HepG2 (cell line): ENCODE results near the gene ZNF780B. TPM values are rescaled to one million over a fixed set of nuclear protein-coding genes. Genes with fewer than 3 reads are reported as not detected.

Source experiments
- ATAC-seq: fragments of 200-7000 bp; cut with Tn5 transposase; 3 replicates; pipeline ENCODE4 v1.9.1; 2020; ENCODE audit warnings: mild to moderate bottlenecking, moderate library complexity
- BruUV-seq: library from RNA; stranded (reverse); fragments of 400-500 nt; replicated peaks from 2 replicates; lab custom pipeline; 2021; lab: Mats Ljungman, UMichigan
- CTCF ChIA-PET: fragments of 300-600 bp; formaldehyde crosslinking; extraction: SDS; loops from one replicate; lab custom pipeline; 2021; ENCODE audit warnings: low total read pairs, inconsistent platforms, low intra/inter-chr PET ratio; lab: Yijun Ruan, JAX
- POLR2A ChIA-PET: fragments of 350-600 bp; sonication (Branson Sonifier 250); formaldehyde crosslinking; loops from one replicate; lab custom pipeline; 2020; ENCODE audit warnings: antibody characterized with exemption, inconsistent platforms; lab: Yijun Ruan, JAX
- DNase-seq: peaks from one replicate; pipeline ENCODE4 v3.0.0-alpha.2; 2015; ENCODE audit warnings: low spot score
- FAIRE-seq: peaks from 3 replicates; lab custom pipeline; 2011; peaks lifted over from hg19 to GRCh38; lab: Jason Lieb, UNC
- H2AFZ ChIP-seq: one replicate; pipeline ENCODE4 v1.6.1; 2011; ENCODE audit warnings: low read length, inconsistent platforms
- H3K27ac ChIP-seq: fragments of 300-600 bp; 3 replicates; pipeline ENCODE4 v1.8.0; 2011; ENCODE audit warnings: mixed run types, mild to moderate bottlenecking, mixed read lengths, low read length, inconsistent platforms; ENCODE audit not compliant: insufficient read depth; ENCODE audit errors: extremely low read length
- H3K27me3 ChIP-seq, 2 experiments: fragments of 200-600 bp in 1 of 2; 2 replicates in 1 of 2; 3 replicates in 1 of 2; pipeline versions ENCODE4 v1.6.0 to v1.8.0; 2011; ENCODE audit warnings: low read length in 2 of 2, mild to moderate bottlenecking in 2 of 2, moderate library complexity in 2 of 2, inconsistent platforms in 1 of 2; ENCODE audit not compliant: insufficient read depth in 2 of 2, control insufficient read depth in 1 of 2
- H3K36me3 ChIP-seq, 2 experiments: fragments of 200-600 bp in 1 of 2; replicated peaks in 1 of 2; 2 replicates in 1 of 2; 3 replicates in 1 of 2; pipeline versions ENCODE4 v1.5.1 to v1.8.0; 2011; ENCODE audit warnings: low read length in 2 of 2, inconsistent platforms in 1 of 2; ENCODE audit not compliant: insufficient read depth in 2 of 2, control insufficient read depth in 1 of 2
- H3K4me1 ChIP-seq: 2 replicates; pipeline ENCODE4 v1.5.1; 2012; ENCODE audit warnings: low read length, inconsistent platforms; ENCODE audit not compliant: insufficient read depth
- H3K4me2 ChIP-seq: 2 replicates; pipeline ENCODE4 v1.6.0; 2011; ENCODE audit warnings: low read depth, low read length, inconsistent platforms
- H3K4me3 ChIP-seq, 3 experiments: fragments of 200-600 bp in 1 of 3; sonication (generic), shearing (Covaris generic) in 1 of 3; replicated peaks in 1 of 3; 2 replicates each; pipeline ENCODE4 v1.5.1; 2011 to 2016; ENCODE audit warnings: low read length in 3 of 3, inconsistent platforms in 2 of 3, low read depth in 2 of 3, mild to moderate bottlenecking in 2 of 3, control low read depth in 1 of 3, mixed read lengths in 1 of 3; ENCODE audit not compliant: insufficient read depth in 1 of 3
- H3K79me2 ChIP-seq: one replicate; pipeline ENCODE4 v1.6.1; 2011; ENCODE audit warnings: low read length, inconsistent platforms; ENCODE audit not compliant: insufficient read depth
- H3K9ac ChIP-seq: 2 replicates; pipeline ENCODE4 v1.6.0; 2011; ENCODE audit warnings: mild to moderate bottlenecking, low read depth, low read length, inconsistent platforms; ENCODE audit not compliant: insufficient read depth
- H3K9me3 ChIP-seq: 2 replicates; pipeline ENCODE4 v1.5.1; 2012; ENCODE audit warnings: mild to moderate bottlenecking, low read length
- H4K20me1 ChIP-seq: 2 replicates; pipeline ENCODE4 v1.6.0; 2011; ENCODE audit warnings: inconsistent platforms, mild to moderate bottlenecking, low read length, moderate library complexity; ENCODE audit not compliant: insufficient read depth
- HMGA1 ChIP-seq: sonication (generic); formaldehyde crosslinking; conservative IDR thresholded peaks from 2 replicates; pipeline ENCODE4 v1.4.0; 2020; ENCODE audit warnings: missing genetic modification reagents
- NR2C2 ChIP-seq: sonication (generic); formaldehyde crosslinking; IDR thresholded peaks from 2 replicates; pipeline ENCODE4 v1.4.0; 2020; ENCODE audit warnings: missing genetic modification reagents, mild to moderate bottlenecking, moderate library complexity, borderline replicate concordance
- SNAI1 ChIP-seq: sonication (generic); formaldehyde crosslinking; IDR thresholded peaks from 2 replicates; pipeline ENCODE4 v1.5.0; 2020; ENCODE audit warnings: mild to moderate bottlenecking, missing genetic modification reagents, borderline replicate concordance
- TOPORS ChIP-seq: sonication (generic); formaldehyde crosslinking; IDR thresholded peaks from 2 replicates; pipeline ENCODE4 v1.8.0; 2023; ENCODE audit warnings: mild to moderate bottlenecking, missing genetic modification reagents
- ZFP36 ChIP-seq: fragments of 150-350 bp; IDR thresholded peaks from 2 replicates; pipeline ENCODE4 v1.6.1; 2018; ENCODE audit warnings: borderline replicate concordance, low read length, low read depth; ENCODE audit not compliant: partially characterized antibody
- ZFP41 ChIP-seq: sonication (generic); formaldehyde crosslinking; IDR thresholded peaks from 2 replicates; pipeline ENCODE4 v1.4.0; 2020; ENCODE audit warnings: mild to moderate bottlenecking, missing genetic modification reagents, borderline replicate concordance
- WGBS: methylation state at CpG from one replicate; pipeline ENCODE4 v1.1.6; 2017; ENCODE audit warnings: low lambda C conversion rate; 5-methylcytosine and 5-hydroxymethylcytosine counted together
- in situ Hi-C: cut with HindIII; loops from 2 replicates; pipeline ENCODE4 v1.10.0; 2017; ENCODE audit warnings: low pct_unique_long_range_greater_than_20kb; ENCODE audit not compliant: extremely low pct_ligation_motif_present
- intact Hi-C: fragments of 100-400 bp; cut with micrococcal nuclease; formaldehyde crosslinking; loops from one replicate; pipeline ENCODE4 v1.10.0; 2022; ENCODE audit not compliant: unreplicated experiment
- polyA plus RNA-seq, 8 experiments: library from polyadenylated mRNA; depleted of rRNA in 3 of 8; stranded (reverse) in 7 of 8; unstranded in 1 of 8; fragments of >200 nt; fragmentation: Illumina TruSeq in 4 of 8; extraction: Trizol in 4 of 8; gene quantifications; 2 replicates each; pipeline versions ENCODE4 v1.2.1 to v1.2.3, GENCODE V29; 2011 to 2016; ENCODE audit warnings: low read depth in 4 of 8, missing spikeins in 1 of 8, mixed read lengths in 1 of 8; ENCODE audit not compliant: insufficient read depth in 1 of 8
- total RNA-seq, 5 experiments: library from RNA; depleted of rRNA; stranded (reverse); fragments of >200 nt; fragmentation: Illumina TruSeq; extraction: Trizol; gene quantifications; 2 replicates each; pipeline ENCODE4 v1.2.3, GENCODE V29; 2016; ENCODE audit warnings: low read depth in 1 of 5
- TF ChIP-seq, protein P1 (sequence below): sonication (generic); formaldehyde crosslinking; IDR thresholded peaks from 2 replicates; pipeline ENCODE4 v1.9.0; 2021; ENCODE audit warnings: missing genetic modification reagents, mild to moderate bottlenecking, borderline replicate concordance
- TF ChIP-seq, protein P2 (sequence below): sonication (generic); formaldehyde crosslinking; IDR thresholded peaks from 2 replicates; pipeline ENCODE4 v1.8.0; 2022; ENCODE audit warnings: mild to moderate bottlenecking, missing genetic modification reagents, moderate library complexity

ZNF780B gene
- total and polyA plus RNA-seq, 2 of the 13 experiments (the other 11 are each of a cell fraction or from before 2014, with no cell fraction given) = 6.6 to 21.9 TPM

DNA sequence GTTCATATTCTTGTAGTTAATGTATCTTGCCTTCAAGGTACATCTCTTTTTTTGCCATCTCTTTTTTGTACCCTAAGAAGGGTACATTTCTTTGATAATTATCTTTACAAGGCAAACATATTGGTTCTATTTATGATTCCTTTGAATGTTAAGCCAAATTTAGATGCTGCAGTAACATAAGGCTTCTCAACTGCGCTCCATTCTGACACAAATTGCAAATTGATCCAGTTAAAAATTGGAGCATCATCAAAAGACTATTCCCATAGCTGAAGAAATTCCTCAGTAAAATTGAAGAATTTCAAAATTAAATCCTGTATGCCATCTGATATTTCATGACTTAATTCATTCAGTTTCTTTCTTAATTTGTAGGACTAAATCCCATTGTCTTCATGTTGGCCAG lies 37.4 kb upstream of the ZNF780B start:
- Histone ChIP-seq H2AFZ (no peak overlapping the region), H3K36me3 (no peaks in the 10 kb centered on the region), H3K27ac (no peak overlapping the region), H3K4me2 (no peak overlapping the region), H3K9me3 (no peaks in the 10 kb centered on the region), H3K27me3 (no peaks in the 10 kb centered on the region; a peak in 1 of 5 replicates), H3K79me2 (peaks cover 20% of the 10 kb centered on the region), H3K4me3 (no peak overlapping the region), H3K9ac (no peak overlapping the region), H4K20me1 (no peaks in the 10 kb centered on the region), H3K4me1 (peaks cover 22% of the 10 kb centered on the region)
- 22% methylated on average over 1 of the region's 1 CpG for WGBS
- intact Hi-C loops (loop anchor here (5.0 kb wide), 1 partner anchor 36 kb away; the partner anchor contains the start of gene ZNF780B), in situ Hi-C loops (no loop called here)
- no peak for DNase-seq
- no peak for FAIRE-seq
- TF ChIP-seq, protein P1, sequence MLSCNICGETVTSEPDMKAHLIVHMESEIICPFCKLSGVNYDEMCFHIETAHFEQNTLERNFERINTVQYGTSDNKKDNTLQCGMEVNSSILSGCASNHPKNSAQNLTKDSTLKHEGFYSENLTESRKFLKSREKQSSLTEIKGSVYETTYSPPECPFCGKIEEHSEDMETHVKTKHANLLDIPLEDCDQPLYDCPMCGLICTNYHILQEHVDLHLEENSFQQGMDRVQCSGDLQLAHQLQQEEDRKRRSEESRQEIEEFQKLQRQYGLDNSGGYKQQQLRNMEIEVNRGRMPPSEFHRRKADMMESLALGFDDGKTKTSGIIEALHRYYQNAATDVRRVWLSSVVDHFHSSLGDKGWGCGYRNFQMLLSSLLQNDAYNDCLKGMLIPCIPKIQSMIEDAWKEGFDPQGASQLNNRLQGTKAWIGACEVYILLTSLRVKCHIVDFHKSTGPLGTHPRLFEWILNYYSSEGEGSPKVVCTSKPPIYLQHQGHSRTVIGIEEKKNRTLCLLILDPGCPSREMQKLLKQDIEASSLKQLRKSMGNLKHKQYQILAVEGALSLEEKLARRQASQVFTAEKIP (CRISPR knock-in tag) = no peak
- TF ChIP-seq ZFP41 = no peak
- TF ChIP-seq NR2C2 = no peak
- TF ChIP-seq, protein P2, sequence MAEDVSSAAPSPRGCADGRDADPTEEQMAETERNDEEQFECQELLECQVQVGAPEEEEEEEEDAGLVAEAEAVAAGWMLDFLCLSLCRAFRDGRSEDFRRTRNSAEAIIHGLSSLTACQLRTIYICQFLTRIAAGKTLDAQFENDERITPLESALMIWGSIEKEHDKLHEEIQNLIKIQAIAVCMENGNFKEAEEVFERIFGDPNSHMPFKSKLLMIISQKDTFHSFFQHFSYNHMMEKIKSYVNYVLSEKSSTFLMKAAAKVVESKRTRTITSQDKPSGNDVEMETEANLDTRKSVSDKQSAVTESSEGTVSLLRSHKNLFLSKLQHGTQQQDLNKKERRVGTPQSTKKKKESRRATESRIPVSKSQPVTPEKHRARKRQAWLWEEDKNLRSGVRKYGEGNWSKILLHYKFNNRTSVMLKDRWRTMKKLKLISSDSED = no peak
- TF ChIP-seq ZFP36 = no peak
- TF ChIP-seq HMGA1 (CRISPR knock-in tag) = no peak
- no peak for TF ChIP-seq TOPORS (CRISPR knock-in tag)
- TF ChIP-seq SNAI1 (CRISPR knock-in tag) = no peak
- BruUV-seq = no TSS peak
- ChIA-PET POLR2A (no interaction called here), CTCF (no interaction called here)
- no peak for ATAC-seq
